ENCODE measurements around the gene LGSN. TPM values are rescaled to one million over a fixed set of nuclear protein-coding genes. Genes with fewer than 3 reads are reported as not detected.
"Not testable (repeated sequence)": the region's sequence is repeated elsewhere in the genome, so short reads cannot be mapped to it uniquely, and the experiment has no call there.

Gene LGSN
- total and polyA plus RNA-seq, 2 of the 13 experiments (the other 11 are each of a cell fraction or from before 2014, with no cell fraction given) = 0.13 to 0.63 TPM

DNA sequence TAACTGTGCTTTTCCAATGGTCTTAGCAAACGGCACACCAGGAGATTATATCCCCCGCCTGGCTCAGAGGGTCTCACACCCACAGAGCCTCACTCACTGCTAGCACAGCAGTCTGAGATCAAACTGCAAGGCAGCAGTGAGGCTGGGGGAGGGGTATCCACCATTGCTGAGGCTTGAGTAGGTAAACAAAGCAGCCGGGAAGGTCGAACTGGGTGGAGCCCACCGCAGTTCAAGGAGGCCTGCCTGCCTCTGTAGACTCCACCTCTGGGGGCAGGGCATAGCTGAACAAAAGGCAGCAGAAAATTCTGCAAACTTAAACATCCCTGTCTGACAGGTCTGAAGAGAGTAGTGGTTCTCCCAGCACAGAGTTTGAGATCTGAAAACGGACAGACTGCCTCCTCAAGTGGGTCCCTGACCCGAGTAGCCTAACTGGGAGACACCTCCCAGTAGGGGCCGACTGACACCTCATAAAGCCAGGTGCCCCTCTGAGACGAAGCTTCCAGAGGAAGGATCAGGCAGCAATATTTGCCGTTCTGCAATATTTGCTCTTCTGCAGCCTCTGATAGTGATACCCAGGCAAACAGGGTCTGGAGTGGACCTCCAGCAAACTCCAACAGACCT is 42.8 kb upstream of the LGSN start (continued):
- not testable (repeated sequence) for TF ChIP-seq MAZ (IDR thresholded peaks at IDR 0.05; ENCODE audit: borderline replicate concordance, low read depth, low read length); FOXA1 (IDR thresholded peaks at IDR 0.05)
- 0 out of 2 replicates have a peak, but pooled peaks have one; percentile 24 for TF ChIP-seq MAZ (CRISPR knock-in tag; IDR thresholded peaks at IDR 0.05; ENCODE audit: low read depth)
- peak; percentile 55; the same call in 1 of the 2 replicates for TF ChIP-seq ZNF614 (CRISPR knock-in tag; IDR thresholded peaks at IDR 0.05; ENCODE audit: borderline replicate concordance)
- TF ChIP-seq, protein P1, sequence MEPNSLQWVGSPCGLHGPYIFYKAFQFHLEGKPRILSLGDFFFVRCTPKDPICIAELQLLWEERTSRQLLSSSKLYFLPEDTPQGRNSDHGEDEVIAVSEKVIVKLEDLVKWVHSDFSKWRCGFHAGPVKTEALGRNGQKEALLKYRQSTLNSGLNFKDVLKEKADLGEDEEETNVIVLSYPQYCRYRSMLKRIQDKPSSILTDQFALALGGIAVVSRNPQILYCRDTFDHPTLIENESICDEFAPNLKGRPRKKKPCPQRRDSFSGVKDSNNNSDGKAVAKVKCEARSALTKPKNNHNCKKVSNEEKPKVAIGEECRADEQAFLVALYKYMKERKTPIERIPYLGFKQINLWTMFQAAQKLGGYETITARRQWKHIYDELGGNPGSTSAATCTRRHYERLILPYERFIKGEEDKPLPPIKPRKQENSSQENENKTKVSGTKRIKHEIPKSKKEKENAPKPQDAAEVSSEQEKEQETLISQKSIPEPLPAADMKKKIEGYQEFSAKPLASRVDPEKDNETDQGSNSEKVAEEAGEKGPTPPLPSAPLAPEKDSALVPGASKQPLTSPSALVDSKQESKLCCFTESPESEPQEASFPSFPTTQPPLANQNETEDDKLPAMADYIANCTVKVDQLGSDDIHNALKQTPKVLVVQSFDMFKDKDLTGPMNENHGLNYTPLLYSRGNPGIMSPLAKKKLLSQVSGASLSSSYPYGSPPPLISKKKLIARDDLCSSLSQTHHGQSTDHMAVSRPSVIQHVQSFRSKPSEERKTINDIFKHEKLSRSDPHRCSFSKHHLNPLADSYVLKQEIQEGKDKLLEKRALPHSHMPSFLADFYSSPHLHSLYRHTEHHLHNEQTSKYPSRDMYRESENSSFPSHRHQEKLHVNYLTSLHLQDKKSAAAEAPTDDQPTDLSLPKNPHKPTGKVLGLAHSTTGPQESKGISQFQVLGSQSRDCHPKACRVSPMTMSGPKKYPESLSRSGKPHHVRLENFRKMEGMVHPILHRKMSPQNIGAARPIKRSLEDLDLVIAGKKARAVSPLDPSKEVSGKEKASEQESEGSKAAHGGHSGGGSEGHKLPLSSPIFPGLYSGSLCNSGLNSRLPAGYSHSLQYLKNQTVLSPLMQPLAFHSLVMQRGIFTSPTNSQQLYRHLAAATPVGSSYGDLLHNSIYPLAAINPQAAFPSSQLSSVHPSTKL (CRISPR knock-in tag; IDR thresholded peaks at IDR 0.05) = peak; percentile 57
- TF ChIP-seq, protein P2, sequence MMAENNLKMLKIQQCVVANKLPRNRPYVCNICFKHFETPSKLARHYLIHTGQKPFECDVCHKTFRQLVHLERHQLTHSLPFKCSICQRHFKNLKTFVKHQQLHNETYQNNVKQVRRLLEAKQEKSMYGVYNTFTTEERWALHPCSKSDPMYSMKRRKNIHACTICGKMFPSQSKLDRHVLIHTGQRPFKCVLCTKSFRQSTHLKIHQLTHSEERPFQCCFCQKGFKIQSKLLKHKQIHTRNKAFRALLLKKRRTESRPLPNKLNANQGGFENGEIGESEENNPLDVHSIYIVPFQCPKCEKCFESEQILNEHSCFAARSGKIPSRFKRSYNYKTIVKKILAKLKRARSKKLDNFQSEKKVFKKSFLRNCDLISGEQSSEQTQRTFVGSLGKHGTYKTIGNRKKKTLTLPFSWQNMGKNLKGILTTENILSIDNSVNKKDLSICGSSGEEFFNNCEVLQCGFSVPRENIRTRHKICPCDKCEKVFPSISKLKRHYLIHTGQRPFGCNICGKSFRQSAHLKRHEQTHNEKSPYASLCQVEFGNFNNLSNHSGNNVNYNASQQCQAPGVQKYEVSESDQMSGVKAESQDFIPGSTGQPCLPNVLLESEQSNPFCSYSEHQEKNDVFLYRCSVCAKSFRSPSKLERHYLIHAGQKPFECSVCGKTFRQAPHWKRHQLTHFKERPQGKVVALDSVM (CRISPR knock-in tag; IDR thresholded peaks at IDR 0.05) = peak; percentile 67
- 0 out of 2 replicates have a peak, but pooled peaks have one; percentile 15 for TF ChIP-seq ZNF430 (CRISPR knock-in tag; IDR thresholded peaks at IDR 0.05)
- TF ChIP-seq FOXA1 (CRISPR knock-in tag; IDR thresholded peaks at IDR 0.05) = peak; percentile 77
- TF ChIP-seq, protein P3, sequence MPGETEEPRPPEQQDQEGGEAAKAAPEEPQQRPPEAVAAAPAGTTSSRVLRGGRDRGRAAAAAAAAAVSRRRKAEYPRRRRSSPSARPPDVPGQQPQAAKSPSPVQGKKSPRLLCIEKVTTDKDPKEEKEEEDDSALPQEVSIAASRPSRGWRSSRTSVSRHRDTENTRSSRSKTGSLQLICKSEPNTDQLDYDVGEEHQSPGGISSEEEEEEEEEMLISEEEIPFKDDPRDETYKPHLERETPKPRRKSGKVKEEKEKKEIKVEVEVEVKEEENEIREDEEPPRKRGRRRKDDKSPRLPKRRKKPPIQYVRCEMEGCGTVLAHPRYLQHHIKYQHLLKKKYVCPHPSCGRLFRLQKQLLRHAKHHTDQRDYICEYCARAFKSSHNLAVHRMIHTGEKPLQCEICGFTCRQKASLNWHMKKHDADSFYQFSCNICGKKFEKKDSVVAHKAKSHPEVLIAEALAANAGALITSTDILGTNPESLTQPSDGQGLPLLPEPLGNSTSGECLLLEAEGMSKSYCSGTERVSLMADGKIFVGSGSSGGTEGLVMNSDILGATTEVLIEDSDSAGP (CRISPR knock-in tag; IDR thresholded peaks at IDR 0.05; ENCODE audit: borderline replicate concordance) = peak; percentile 55; the same call in 1 of the 2 replicates
- 0 out of 2 replicates have a peak, but pooled peaks have one; percentile 33 for TF ChIP-seq CBFB (CRISPR knock-in tag; IDR thresholded peaks at IDR 0.05)
- TF ChIP-seq, protein P4, sequence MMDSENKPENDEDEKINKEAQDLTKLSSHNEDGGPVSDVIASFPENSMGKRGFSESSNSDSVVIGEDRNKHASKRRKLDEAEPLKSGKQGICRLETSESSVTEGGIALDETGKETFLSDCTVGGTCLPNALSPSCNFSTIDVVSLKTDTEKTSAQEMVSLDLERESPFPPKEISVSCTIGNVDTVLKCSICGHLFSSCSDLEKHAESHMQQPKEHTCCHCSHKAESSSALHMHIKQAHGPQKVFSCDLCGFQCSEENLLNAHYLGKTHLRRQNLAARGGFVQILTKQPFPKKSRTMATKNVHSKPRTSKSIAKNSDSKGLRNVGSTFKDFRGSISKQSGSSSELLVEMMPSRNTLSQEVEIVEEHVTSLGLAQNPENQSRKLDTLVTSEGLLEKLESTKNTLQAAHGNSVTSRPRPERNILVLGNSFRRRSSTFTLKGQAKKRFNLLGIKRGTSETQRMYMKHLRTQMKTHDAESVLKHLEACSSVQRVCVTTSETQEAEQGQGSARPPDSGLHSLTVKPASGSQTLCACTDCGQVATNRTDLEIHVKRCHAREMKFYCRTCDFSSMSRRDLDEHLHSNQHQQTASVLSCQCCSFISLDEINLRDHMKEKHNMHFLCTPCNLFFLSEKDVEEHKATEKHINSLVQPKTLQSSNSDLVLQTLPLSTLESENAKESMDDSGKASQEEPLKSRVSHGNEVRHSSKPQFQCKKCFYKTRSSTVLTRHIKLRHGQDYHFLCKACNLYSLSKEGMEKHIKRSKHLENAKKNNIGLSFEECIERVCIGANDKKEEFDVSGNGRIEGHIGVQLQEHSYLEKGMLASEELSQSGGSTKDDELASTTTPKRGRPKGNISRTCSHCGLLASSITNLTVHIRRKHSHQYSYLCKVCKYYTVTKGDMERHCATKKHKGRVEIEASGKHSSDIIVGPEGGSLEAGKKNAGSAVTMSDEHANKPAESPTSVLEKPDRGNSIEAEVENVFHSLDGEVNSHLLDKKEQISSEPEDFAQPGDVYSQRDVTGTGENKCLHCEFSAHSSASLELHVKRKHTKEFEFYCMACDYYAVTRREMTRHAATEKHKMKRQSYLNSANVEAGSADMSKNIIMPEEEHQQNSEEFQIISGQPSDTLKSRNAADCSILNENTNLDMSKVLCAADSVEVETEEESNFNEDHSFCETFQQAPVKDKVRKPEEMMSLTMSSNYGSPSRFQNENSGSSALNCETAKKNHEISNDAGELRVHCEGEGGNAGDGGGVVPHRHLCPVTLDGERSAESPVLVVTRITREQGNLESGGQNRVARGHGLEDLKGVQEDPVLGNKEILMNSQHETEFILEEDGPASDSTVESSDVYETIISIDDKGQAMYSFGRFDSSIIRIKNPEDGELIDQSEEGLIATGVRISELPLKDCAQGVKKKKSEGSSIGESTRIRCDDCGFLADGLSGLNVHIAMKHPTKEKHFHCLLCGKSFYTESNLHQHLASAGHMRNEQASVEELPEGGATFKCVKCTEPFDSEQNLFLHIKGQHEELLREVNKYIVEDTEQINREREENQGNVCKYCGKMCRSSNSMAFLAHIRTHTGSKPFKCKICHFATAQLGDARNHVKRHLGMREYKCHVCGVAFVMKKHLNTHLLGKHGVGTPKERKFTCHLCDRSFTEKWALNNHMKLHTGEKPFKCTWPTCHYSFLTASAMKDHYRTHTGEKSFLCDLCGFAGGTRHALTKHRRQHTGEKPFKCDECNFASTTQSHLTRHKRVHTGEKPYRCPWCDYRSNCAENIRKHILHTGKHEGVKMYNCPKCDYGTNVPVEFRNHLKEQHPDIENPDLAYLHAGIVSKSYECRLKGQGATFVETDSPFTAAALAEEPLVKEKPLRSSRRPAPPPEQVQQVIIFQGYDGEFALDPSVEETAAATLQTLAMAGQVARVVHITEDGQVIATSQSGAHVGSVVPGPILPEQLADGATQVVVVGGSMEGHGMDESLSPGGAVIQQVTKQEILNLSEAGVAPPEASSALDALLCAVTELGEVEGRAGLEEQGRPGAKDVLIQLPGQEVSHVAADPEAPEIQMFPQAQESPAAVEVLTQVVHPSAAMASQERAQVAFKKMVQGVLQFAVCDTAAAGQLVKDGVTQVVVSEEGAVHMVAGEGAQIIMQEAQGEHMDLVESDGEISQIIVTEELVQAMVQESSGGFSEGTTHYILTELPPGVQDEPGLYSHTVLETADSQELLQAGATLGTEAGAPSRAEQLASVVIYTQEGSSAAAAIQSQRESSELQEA (CRISPR knock-in tag; IDR thresholded peaks at IDR 0.05; ENCODE audit: not compliant biosample characterization) = peak; percentile 69
- peak; percentile 47; the same call in 1 of the 2 replicates for TF ChIP-seq SETDB1 (CRISPR knock-in tag; IDR thresholded peaks at IDR 0.05; ENCODE audit: borderline replicate concordance)

All from HepG2 (cell line).